GM18873 (cell line): ENCODE data around the gene CDK11B.
A peak's percentile ranks its signal among the peaks of the same experiment; 100 is the strongest.
"Not testable (repeated sequence)": the region's sequence is repeated elsewhere in the genome, so short reads cannot be mapped to it uniquely, and the experiment has no call there.

Source experiments
- ATAC-seq: cut with Tn5 transposase; IDR thresholded peaks from one replicate; pipeline ENCODE4 v1.9.1; 2021; ENCODE audit warnings: mild to moderate bottlenecking, moderate library complexity, moderate number of reproducible peaks; ENCODE audit not compliant: unreplicated experiment, low FRiP score

The CDK11B gene

DNA sequence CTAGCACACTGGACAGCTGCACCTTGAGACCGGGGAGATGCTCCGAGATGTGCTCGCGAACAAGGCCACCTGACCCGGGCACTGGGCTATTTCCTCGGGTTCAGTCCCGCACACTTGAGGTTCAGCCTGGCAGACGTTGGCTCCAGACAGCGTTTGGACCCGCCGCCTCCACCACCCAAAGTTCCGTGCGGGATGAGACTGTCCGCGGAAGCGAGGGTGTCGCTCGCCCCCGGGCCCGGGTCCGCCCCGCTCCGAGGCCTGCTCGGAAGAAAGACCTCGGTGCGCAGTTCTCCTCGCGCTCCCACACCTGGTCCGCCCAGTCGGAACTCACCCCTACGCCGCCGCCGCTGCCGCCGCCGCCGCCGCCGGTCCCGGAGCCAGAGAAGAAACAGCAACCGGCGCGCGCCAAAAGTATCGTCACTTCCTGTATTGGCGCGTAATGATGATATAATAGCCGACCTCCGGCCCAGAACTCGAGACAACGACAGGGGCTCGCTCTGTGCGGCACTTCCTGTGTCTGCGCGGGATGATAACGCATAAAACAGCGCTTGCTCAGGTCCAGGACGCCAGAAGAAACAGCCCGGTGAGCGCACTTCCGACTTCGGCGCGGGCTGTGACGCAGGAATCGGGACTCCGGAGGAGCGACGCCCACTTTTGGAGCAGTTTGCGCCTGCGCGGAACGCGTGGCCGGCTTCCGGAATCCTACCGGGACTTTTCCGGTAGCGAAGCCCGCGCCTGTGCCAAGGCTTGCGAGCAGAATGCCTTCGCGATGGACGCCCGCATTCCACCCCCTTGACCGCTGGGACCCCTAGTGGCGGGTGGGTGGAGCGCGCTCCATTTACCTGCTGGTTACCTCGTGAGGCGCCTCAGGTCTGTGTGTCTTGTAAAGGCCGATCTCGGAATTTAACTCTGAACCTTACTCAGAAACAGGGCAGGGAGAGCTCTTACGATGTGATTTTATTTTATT lies at the start of gene CDK11B:
Gene CDK11B, minus strand, starts transcription at position 422 of the 967 bp plus-strand sequence. CDS start 1,519 bp downstream, outside the sequence.
- ATAC-seq: peak; percentile 80

- ATAC-seq: not testable (repeated sequence)
Measured at GRCh38 chr1:1707897-1708296, 49.1 kb upstream of the CDK11B start.

DNA sequence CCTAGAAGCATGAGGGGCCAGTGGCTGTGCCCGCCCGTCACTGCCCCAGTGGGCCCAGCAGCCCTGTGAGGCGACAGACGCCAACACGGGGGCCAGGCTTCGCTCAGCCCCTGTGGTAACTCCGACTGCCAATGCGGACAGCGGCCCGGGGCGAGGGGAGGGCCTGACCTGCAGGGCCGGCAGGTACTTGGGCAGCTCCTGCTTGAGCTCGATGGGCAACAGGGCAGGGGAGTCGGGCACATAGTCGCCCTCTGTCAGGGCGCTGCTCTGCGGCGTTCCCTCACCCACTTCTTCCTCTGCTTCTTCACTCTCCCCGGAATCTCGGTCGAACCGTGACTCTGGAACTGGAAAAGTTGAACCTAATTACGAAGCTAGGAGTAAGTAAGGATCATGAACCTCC lies 48.4 kb upstream of the CDK11B start:
- not testable (repeated sequence) for ATAC-seq

GRCh38 chr1:1705623-1706022 lies 46.8 kb upstream of the CDK11B start:
- ATAC-seq: not testable (repeated sequence)

GRCh38 chr1:1704284-1704957 lies 45.6 kb upstream of the CDK11B start:
- ATAC-seq: not testable (repeated sequence)

GRCh38 chr1:1703796-1704195 lies 45.0 kb upstream of the CDK11B start:
- no peak for ATAC-seq

DNA sequence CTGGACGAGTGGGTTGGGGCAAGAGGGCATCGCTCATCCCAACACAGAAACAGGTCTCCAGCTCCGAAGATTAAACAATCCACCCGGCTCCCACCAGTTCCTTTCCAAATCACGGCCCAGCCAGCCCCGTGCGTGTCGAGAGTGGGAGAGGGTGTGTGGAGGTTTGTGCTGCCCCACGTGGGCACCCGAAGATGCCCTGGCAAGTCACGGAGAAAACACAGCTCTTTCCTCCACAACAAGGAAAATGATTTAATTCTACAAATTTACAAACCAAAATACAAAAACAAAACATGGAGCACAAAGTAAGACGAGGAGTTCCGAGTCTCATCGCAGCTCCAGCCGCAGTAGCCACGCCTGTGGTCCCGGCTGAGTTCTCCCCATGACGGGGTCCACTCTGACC lies 43.7 kb upstream of the CDK11B start:
- not testable (repeated sequence) for ATAC-seq

DNA sequence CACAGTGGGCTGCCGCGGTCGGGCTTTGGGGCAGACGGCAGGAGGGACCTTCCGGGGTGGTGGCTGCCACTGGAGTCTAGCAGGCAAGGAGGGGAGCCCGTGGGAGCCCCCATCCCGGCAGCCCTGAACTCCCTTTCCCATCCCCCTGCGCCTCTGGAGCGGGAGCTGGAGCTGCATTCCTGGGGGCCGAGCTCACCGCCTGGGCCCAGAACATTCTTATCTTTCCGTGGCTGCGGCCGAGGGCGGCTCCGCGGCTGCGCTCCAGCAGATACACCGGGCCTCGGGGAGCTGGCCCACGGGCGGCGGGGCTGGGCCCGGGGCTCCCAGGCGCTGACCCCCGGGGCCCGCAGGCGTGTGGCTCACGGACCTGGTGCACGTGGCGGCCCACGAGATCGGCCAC lies 41.8 kb upstream of the CDK11B start:
- not testable (repeated sequence) for ATAC-seq

GRCh38 chr1:1700067-1700466 lies 41.3 kb upstream of the CDK11B start:
- not testable (repeated sequence) for ATAC-seq

DNA sequence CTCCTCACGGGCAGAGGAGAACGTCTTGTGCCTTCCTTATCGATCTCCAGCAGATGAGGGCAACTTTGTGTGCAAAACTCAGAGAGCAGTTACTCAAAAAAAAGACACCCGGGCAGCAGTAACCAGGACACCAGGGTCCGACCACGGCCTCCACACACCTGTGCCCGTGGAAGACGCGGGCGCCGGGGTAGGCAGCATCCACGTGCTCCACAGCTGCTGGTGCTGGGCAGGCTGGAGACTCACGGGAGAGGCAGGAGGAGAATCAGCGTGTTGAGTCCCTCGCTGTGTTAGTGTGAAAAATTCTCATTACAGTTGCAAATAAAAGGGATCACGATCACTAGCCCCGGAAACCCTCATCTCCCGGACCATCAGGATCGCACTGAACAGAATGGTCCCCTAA lies 40.3 kb upstream of the CDK11B start:
- not testable (repeated sequence) for ATAC-seq

DNA sequence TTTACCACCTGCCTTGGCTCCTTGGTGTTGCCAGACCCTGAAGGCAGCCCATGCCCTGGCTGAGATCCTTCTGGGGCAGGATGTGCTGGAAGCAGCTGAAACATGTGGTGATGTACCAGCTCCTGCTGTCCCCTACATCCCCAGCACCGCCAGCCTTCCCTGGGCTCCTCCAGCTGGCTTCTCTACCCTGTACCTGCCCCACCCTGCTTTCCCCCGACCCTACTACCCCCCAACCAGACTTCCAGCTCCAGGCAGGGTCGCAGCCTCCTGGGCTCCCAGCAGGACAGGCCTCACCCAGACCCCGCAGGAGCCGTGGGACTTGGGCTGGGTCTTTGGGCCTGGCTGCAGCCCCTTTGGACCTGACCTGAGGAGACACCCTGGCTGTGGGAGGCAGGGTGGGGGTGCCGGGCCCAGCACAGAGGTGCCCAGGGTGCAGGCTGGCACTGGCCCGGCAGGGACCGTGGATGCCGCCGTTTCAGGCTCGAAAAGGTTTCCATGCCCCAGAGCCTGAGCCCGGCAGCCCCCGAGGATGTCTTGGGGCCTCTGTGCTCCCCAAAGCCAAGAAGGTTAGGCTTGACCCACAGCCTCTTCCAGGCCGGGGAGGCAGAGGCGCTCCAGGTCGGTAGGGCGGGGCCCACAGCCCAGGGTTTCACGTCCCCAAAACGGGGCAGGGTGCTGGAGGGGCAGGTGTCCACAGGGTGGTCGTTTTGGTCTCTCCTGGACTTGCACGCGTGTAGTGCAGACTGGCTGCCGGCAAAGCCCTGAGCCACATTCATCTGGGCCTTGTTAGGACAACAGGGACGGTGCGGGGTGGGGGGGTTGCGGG lies 38.8 kb upstream of the CDK11B start:
- not testable (repeated sequence) for ATAC-seq

- ATAC-seq: not testable (repeated sequence)
Measured at GRCh38 chr1:1696431-1697357, 37.9 kb upstream of the CDK11B start.

GRCh38 chr1:1692714-1693647 lies 34.2 kb upstream of the CDK11B start, which contains the start of gene SLC35E2B:
SLC35E2B (minus strand) TSS chr1:1692795; CDS start chr1:1676699, 16,096 bp downstream.
- peak; percentile 69 for ATAC-seq

DNA sequence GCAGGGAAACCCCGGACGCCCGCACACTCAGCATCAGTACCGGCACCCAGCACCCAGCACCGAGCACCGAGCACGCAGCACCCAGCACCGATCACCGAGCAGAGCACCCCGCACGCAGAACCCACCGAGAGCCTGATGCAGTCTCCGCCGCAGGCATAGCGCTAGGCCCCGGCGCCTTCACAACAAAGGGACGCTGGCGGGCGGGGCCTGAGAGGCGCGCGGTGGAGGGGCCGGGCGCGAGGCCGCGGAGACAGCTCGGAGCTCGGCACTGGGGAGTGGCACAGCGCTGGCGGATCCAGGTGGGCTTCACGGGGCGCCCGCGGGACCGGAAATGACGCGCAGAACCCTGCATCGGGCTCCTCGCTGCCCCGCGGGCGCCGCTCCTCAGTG lies 33.5 kb upstream of the CDK11B start:
- not testable (repeated sequence) for ATAC-seq

DNA sequence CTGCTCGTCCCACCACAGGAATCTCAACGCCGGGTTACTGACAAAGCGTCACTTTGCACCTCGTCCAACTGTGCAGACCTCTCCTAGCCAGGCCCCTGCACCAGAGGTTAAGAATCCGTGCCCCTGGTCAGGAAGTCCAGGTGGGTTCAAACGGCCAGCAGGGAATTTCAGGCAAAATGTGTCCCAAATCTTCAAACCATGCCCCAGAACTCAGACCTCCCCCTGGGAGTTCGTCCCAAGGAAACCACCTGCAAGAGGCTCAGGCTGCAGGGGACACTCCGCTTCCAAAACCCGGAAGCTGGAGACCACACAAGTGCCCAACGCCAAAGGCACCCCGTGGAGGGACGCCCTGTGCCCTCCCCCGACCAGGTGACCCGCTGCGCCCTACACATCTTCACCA lies 32.6 kb upstream of the CDK11B start:
- not testable (repeated sequence) for ATAC-seq

DNA sequence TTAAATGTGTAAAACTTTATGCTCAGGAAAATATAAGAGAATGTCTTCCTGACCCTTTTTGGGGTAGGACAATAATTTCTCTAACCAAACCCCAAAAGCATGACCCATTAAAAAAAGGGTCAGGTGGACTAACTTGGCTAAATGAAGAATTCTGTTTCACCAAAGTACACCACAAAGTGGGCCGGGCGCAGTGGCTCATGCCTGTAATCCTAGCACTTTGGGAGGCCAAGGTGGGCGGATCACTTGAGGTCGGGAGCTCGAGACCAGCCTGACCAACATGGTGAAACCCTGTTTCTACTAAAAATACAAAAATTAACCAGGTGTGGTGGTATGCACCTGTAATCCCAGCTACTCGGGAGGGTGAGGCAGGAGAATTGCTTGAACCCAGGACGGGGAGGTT lies 30.7 kb upstream of the CDK11B start:
- not testable (repeated sequence) for ATAC-seq

DNA sequence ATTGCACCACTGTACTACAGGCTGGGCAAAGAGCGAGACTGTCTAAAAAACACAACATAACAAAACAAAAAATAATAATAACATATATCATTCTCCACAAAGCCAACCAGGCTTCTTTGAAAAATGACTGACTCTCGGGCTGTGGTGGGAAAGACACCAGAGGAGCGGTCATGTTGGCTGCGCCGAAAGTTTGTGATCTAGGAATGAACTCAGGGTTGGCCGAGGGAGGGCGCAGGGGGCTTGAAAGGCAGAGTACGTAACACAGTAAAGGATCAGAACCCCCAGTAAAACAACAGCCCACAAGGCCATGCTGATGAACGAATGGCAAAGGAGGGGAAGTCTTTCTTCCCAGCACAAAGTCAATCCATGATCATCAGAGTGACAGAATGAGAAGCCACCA lies 29.0 kb upstream of the CDK11B start:
- ATAC-seq: no peak

GRCh38 chr1:1684031-1684681 lies 25.4 kb upstream of the CDK11B start:
- no peak for ATAC-seq
